Small intestine (tissue), 7 donors: Measurements from ENCODE around the gene ORAI2. TPM values are rescaled to one million over a fixed set of nuclear protein-coding genes. Genes with fewer than 3 reads are reported as not detected.
A peak's percentile ranks its signal among the peaks of the same experiment; 100 is the strongest.
"Not testable (repeated sequence)": the region's sequence is repeated elsewhere in the genome, so short reads cannot be mapped to it uniquely, and the experiment has no call there.

Experiments used
- DNase-seq, 2 donors: peaks; one replicate each; pipeline versions ENCODE4 v3.0.0 to v3.0.0-alpha.2; 2013
- FAIRE-seq: peaks from 2 replicates; lab custom pipeline; 2012; peaks lifted over from hg19 to GRCh38; lab: Jason Lieb, UNC
- H3K27ac ChIP-seq, 3 donors: one replicate each; pipeline ENCODE4 v1.5.1; 2013; ENCODE audit warnings: low read length in 2 of 3, mild to moderate bottlenecking in 2 of 3, control low read depth in 1 of 3, inconsistent platforms in 1 of 3, low read depth in 1 of 3, moderate library complexity in 1 of 3
- H3K27me3 ChIP-seq, 3 donors: one replicate each; pipeline ENCODE4 v1.6.1; 2013; ENCODE audit warnings: low read length in 3 of 3, inconsistent platforms in 1 of 3; ENCODE audit not compliant: control insufficient read depth in 3 of 3, insufficient read depth in 3 of 3
- H3K36me3 ChIP-seq, 3 donors: one replicate each; pipeline ENCODE4 v1.6.1; 2013; ENCODE audit warnings: low read length in 3 of 3, inconsistent platforms in 1 of 3, low read depth in 1 of 3, mild to moderate bottlenecking in 1 of 3, moderate library complexity in 1 of 3; ENCODE audit not compliant: control insufficient read depth in 3 of 3, insufficient read depth in 2 of 3
- H3K4me1 ChIP-seq, 3 donors: one replicate each; pipeline ENCODE4 v1.6.1; 2013; ENCODE audit warnings: low read length in 2 of 3, inconsistent platforms in 1 of 3, low read depth in 1 of 3, mild to moderate bottlenecking in 1 of 3, moderate library complexity in 1 of 3; ENCODE audit not compliant: control insufficient read depth in 3 of 3, insufficient read depth in 2 of 3
- H3K4me3 ChIP-seq, 3 donors: one replicate each; pipeline ENCODE4 v1.5.1; 2013; ENCODE audit warnings: low read length in 3 of 3, control low read depth in 1 of 3, inconsistent platforms in 1 of 3, low read depth in 1 of 3, mild to moderate bottlenecking in 1 of 3, moderate library complexity in 1 of 3
- H3K9me3 ChIP-seq, 2 donors: one replicate each; pipeline ENCODE4 v1.6.1; 2013; ENCODE audit warnings: low read depth in 1 of 2, low read length in 1 of 2; ENCODE audit not compliant: control insufficient read depth in 2 of 2, insufficient read depth in 1 of 2
- WGBS, 3 donors: extraction: QIAGEN DNeasy Blood & Tissue Kit; methylation state at CpG; one replicate each; pipeline ENCODE4 v1.1.7; 2013; 5-methylcytosine and 5-hydroxymethylcytosine counted together
- polyA plus RNA-seq, 4 donors: library from polyadenylated mRNA; stranded (reverse) in 3 of 4; unstranded in 1 of 4; fragments of 200-250 nt in 3 of 4; fragments of 120-200 nt in 1 of 4; gene quantifications; one replicate each; pipeline versions ENCODE4 v1.2.1 to v1.2.3, GENCODE V29; 2013
- donor health status: healthy with polysubstance abuse.
- donor health status: control.
- donor health status: control.
- donor health status: Bipolar disorder and iron deficiency.
- donor health status: healthy.

Gene ORAI2
- polyA plus RNA-seq, 4 donors = 0.89 to 8.8 (median 5.4) TPM

- not testable (repeated sequence) for H3K9me3 ChIP-seq, FAIRE-seq, H3K27me3 ChIP-seq, H3K4me3 ChIP-seq, H3K4me1 ChIP-seq, H3K27ac ChIP-seq, DNase-seq
- peaks cover 17 to 87% (median 26%) of the 10 kb centered on the region in 3 donors for H3K36me3 ChIP-seq
- WGBS, 3 donors = 91 to 97% (median 96%) methylated on average over 6 of the region's 6 CpGs
Measured at GRCh38 chr7:102408530-102408929, 24.8 kb upstream of the ORAI2 start.

- WGBS, 3 donors = 98 to 99% (median 99%) methylated on average over 4 of the region's 4 CpGs
- no peak for DNase-seq
- peaks cover 0 to 6% of the 10 kb centered on the region in 2 donors for H3K9me3 ChIP-seq
Measured at GRCh38 chr7:102409340-102409739, 24.0 kb upstream of the ORAI2 start.

GRCh38 chr7:102410123-102410522 is 23.3 kb upstream of the ORAI2 start:
- Histone ChIP-seq H3K9me3 (peaks cover 0 to 6% of the 10 kb centered on the region in 2 donors), H3K4me3 (no peak overlapping the region), H3K4me1 (no peaks in the 10 kb centered on the region), H3K36me3 (peaks cover 17 to 82% (median 22%) of the 10 kb centered on the region in 3 donors), H3K27ac (no peak overlapping the region), H3K27me3 (no peaks in the 10 kb centered on the region)
- no peak for FAIRE-seq
- no peak for DNase-seq
- 73 to 78% (median 77%) methylated on average over 6 of the region's 6 CpGs for WGBS, 3 donors

More at GRCh38 chr7:102409340-102409739, 24.0 kb upstream of the ORAI2 start:
- Histone ChIP-seq H3K27me3 (no peaks in the 10 kb centered on the region), H3K27ac (no peak overlapping the region), H3K36me3 (peaks cover 17 to 83% (median 23%) of the 10 kb centered on the region in 3 donors), H3K4me1 (no peaks in the 10 kb centered on the region), H3K4me3 (no peak overlapping the region)
- no peak for FAIRE-seq

- H3K4me1 ChIP-seq = no peaks in the 10 kb centered on the region
- no peak overlapping the region for H3K4me3 ChIP-seq
- DNase-seq = no peak
- no peaks in the 10 kb centered on the region for H3K27me3 ChIP-seq
- H3K9me3 ChIP-seq = peaks cover 0 to 6% of the 10 kb centered on the region in 2 donors
- no peak for FAIRE-seq
- no peak overlapping the region for H3K27ac ChIP-seq
- H3K36me3 ChIP-seq = peaks cover 13 to 81% (median 21%) of the 10 kb centered on the region in 3 donors
- WGBS, 3 donors = 96 to 99% (median 99%) methylated on average over 5 of the region's 5 CpGs
Measured at GRCh38 chr7:102410918-102411317, 22.5 kb upstream of the ORAI2 start.

- Histone ChIP-seq H3K9me3 (peaks cover 0 to 6% of the 10 kb centered on the region in 2 donors), H3K27ac (no peak overlapping the region), H3K4me3 (no peak overlapping the region), H3K36me3 (peaks cover 10 to 81% (median 15%) of the 10 kb centered on the region in 3 donors), H3K4me1 (no peaks in the 10 kb centered on the region), H3K27me3 (no peaks in the 10 kb centered on the region)
- FAIRE-seq (no peak), DNase-seq (no peak)
- 64 to 77% (median 77%) methylated on average over 6 of the region's 6 CpGs for WGBS, 3 donors
Measured at GRCh38 chr7:102412548-102412947, 20.8 kb upstream of the ORAI2 start.

- Histone ChIP-seq H3K27ac (no peak overlapping the region), H3K4me3 (no peak overlapping the region), H3K9me3 (peaks cover 0 to 6% of the 10 kb centered on the region in 2 donors), H3K36me3 (peaks cover 4 to 79% (median 13%) of the 10 kb centered on the region in 3 donors), H3K4me1 (no peaks in the 10 kb centered on the region), H3K27me3 (no peaks in the 10 kb centered on the region)
- WGBS, 3 donors = 81 to 89% (median 87%) methylated on average over 5 of the region's 5 CpGs
- no peak for FAIRE-seq
- DNase-seq = no peak
Measured at GRCh38 chr7:102413091-102413490, 20.3 kb upstream of the ORAI2 start.

GRCh38 chr7:102413611-102414010 is 19.8 kb upstream of the ORAI2 start:
- H3K36me3 ChIP-seq = peaks cover 3 to 74% (median 8%) of the 10 kb centered on the region in 3 donors
- no peaks in the 10 kb centered on the region for H3K27me3 ChIP-seq
- H3K27ac ChIP-seq = no peak overlapping the region
- 86 to 97% (median 92%) methylated on average over 4 of the region's 4 CpGs for WGBS, 3 donors
- no peak overlapping the region for H3K4me3 ChIP-seq
- DNase-seq (no peak), FAIRE-seq (no peak)
- no peaks in the 10 kb centered on the region for H3K4me1 ChIP-seq
- H3K9me3 ChIP-seq = peaks cover 0 to 6% of the 10 kb centered on the region in 2 donors

- peaks cover 0 to 72% (median 8%) of the 10 kb centered on the region in 3 donors for H3K36me3 ChIP-seq
- H3K9me3 ChIP-seq = no peaks in the 10 kb centered on the region
- H3K4me1 ChIP-seq = no peaks in the 10 kb centered on the region
- no peak overlapping the region for H3K4me3 ChIP-seq
- 68 to 75% (median 70%) methylated on average over 12 of the region's 12 CpGs for WGBS, 3 donors
- no peaks in the 10 kb centered on the region for H3K27me3 ChIP-seq
- no peak for FAIRE-seq
- H3K27ac ChIP-seq = peak overlapping the region in 1 of 3 donors; percentile 84
- DNase-seq = no peak
Measured at GRCh38 chr7:102415685-102416225, 17.6 kb upstream of the ORAI2 start.
